K562 (cell line): ENCODE data around the gene SDK1. TPM values are rescaled to one million over a fixed set of nuclear protein-coding genes. Genes with fewer than 3 reads are reported as not detected.

Source experiments
- ATAC-seq: fragments of 200-7000 bp; cut with Tn5 transposase; 3 replicates; pipeline ENCODE4 v1.9.1; 2020; ENCODE audit warnings: moderate library complexity
- BruUV-seq: library from RNA; stranded (reverse); fragments of 400-500 nt; replicated peaks from 2 replicates; lab custom pipeline; 2021; lab: Mats Ljungman, UMichigan
- CTCF ChIA-PET: fragments of 300-600 bp; formaldehyde crosslinking; extraction: SDS; loops from one replicate; lab custom pipeline; 2021; ENCODE audit warnings: low intra/inter-chr PET ratio; lab: Yijun Ruan, JAX
- POLR2A ChIA-PET: fragments of 300-600, 350-650 bp; sonication (Branson Sonifier 250); formaldehyde crosslinking; extraction: SDS; loops from one replicate; lab custom pipeline; 2021; ENCODE audit warnings: antibody characterized with exemption, inconsistent platforms; lab: Yijun Ruan, JAX
- DNase-seq, 4 experiments: peaks; one replicate each; pipeline versions ENCODE4 v3.0.0 to v3.0.0-alpha.2; 2011 to 2018; ENCODE audit warnings: low spot score in 3 of 4, mixed read lengths in 3 of 4; ENCODE audit errors: extremely low read depth in 1 of 4
- FAIRE-seq: peaks from 2 replicates; lab custom pipeline; 2011; peaks lifted over from hg19 to GRCh38; lab: Jason Lieb, UNC
- H2AFZ ChIP-seq: 2 replicates; pipeline ENCODE4 v1.6.0; 2011; ENCODE audit warnings: low read depth, low read length, control low read depth, inconsistent platforms
- H3K27ac ChIP-seq: fragments of 200-600 bp; 3 replicates; pipeline ENCODE4 v1.8.0; 2011; ENCODE audit warnings: low read depth, mild to moderate bottlenecking, control low read depth, inconsistent platforms, low read length, moderate library complexity, mixed read lengths; ENCODE audit errors: extremely low read depth
- H3K27me3 ChIP-seq, 2 experiments: fragments of 300-600 bp in 1 of 2; 2 replicates in 1 of 2; 3 replicates in 1 of 2; pipeline versions ENCODE4 v1.6.0 to v1.8.0; 2011; ENCODE audit warnings: inconsistent platforms in 2 of 2, low read length in 2 of 2, mild to moderate bottlenecking in 1 of 2, mixed read lengths in 1 of 2, moderate library complexity in 1 of 2; ENCODE audit not compliant: control insufficient read depth in 2 of 2, insufficient read depth in 2 of 2
- H3K36me3 ChIP-seq: fragments of 300-600 bp; 3 replicates; pipeline ENCODE4 v1.8.0; 2011; ENCODE audit warnings: mild to moderate bottlenecking, low read length, inconsistent platforms; ENCODE audit not compliant: control insufficient read depth, insufficient read depth
- H3K4me1 ChIP-seq, 2 experiments: fragments of 200-600 bp in 1 of 2; replicated peaks in 1 of 2; 2 replicates in 1 of 2; 3 replicates in 1 of 2; pipeline versions ENCODE4 v1.5.1 to v1.8.0; 2011; ENCODE audit warnings: inconsistent platforms in 2 of 2, low read length in 2 of 2, mild to moderate bottlenecking in 1 of 2, mixed read lengths in 1 of 2, moderate library complexity in 1 of 2; ENCODE audit not compliant: control insufficient read depth in 2 of 2, insufficient read depth in 2 of 2
- H3K4me2 ChIP-seq: 2 replicates; pipeline ENCODE4 v1.6.1; 2011; ENCODE audit warnings: low read length, control low read depth, inconsistent platforms, mixed read lengths; ENCODE audit not compliant: insufficient read depth
- H3K4me3 ChIP-seq: fragments of 200-600 bp; sonication (generic), shearing (Covaris generic); 2 replicates; pipeline ENCODE4 v1.5.1; 2016; ENCODE audit warnings: control low read depth, inconsistent platforms
- H3K79me2 ChIP-seq: fragments of 200-600 bp; 3 replicates; pipeline ENCODE4 v1.8.0; 2011; ENCODE audit warnings: low read length, inconsistent platforms; ENCODE audit not compliant: control insufficient read depth, insufficient read depth
- H3K9ac ChIP-seq, 2 experiments: 2 replicates each; pipeline versions ENCODE4 v1.6.0 to v1.6.1; 2011; ENCODE audit warnings: low read depth in 2 of 2, low read length in 2 of 2, control low read depth in 1 of 2, inconsistent platforms in 1 of 2, mild to moderate bottlenecking in 1 of 2, mixed read lengths in 1 of 2; ENCODE audit not compliant: insufficient read depth in 1 of 2
- H3K9me1 ChIP-seq: one replicate; pipeline ENCODE4 v1.6.0; 2011; ENCODE audit warnings: inconsistent platforms, mild to moderate bottlenecking, low read length, moderate library complexity; ENCODE audit not compliant: control insufficient read depth, insufficient read depth
- H3K9me3 ChIP-seq: replicated peaks from 2 replicates; pipeline ENCODE4 v1.5.1; 2011; ENCODE audit warnings: low read depth, low read length, inconsistent platforms; ENCODE audit not compliant: control insufficient read depth, insufficient read depth
- H4K20me1 ChIP-seq: replicated peaks from 2 replicates; pipeline ENCODE4 v1.6.1; 2011; ENCODE audit warnings: low read length, inconsistent platforms, mixed read lengths; ENCODE audit not compliant: control insufficient read depth, insufficient read depth
- BRF2 ChIP-seq: IDR thresholded peaks from 3 replicates; pipeline ENCODE4 v1.6.1; 2011; ENCODE audit warnings: borderline replicate concordance, mild to moderate bottlenecking; ENCODE audit not compliant: insufficient read length, insufficient read depth
- CHAMP1 ChIP-seq: fragments of 450-650 bp; IDR thresholded peaks from 2 replicates; pipeline ENCODE4 v1.6.1; 2016; ENCODE audit warnings: mild to moderate bottlenecking
- COPS2 ChIP-seq: fragments of 450-650 bp; conservative IDR thresholded peaks from 2 replicates; pipeline ENCODE4 v1.6.1; 2016; ENCODE audit warnings: mild to moderate bottlenecking, moderate library complexity
- CUX1 ChIP-seq: fragments of 200-800 bp; sonication (Bioruptor generic); IDR thresholded peaks from 2 replicates; pipeline ENCODE4 v1.6.1; 2016; ENCODE audit warnings: missing genetic modification characterization, missing compliant biosample characterization
- ETV5 ChIP-seq: sonication (generic); formaldehyde crosslinking; IDR thresholded peaks from 2 replicates; pipeline ENCODE4 v1.4.0; 2020; ENCODE audit warnings: low read depth, mild to moderate bottlenecking, missing genetic modification reagents
- HDAC2 ChIP-seq: fragments of 450-650 bp; IDR thresholded peaks from 2 replicates; pipeline ENCODE4 v1.6.1; 2016; ENCODE audit warnings: mild to moderate bottlenecking
- L3MBTL2 ChIP-seq: fragments of 450-650 bp; IDR thresholded peaks from 2 replicates; pipeline ENCODE4 v1.6.1; 2016; ENCODE audit warnings: mild to moderate bottlenecking, moderate library complexity
- NKRF ChIP-seq: fragments of 450-650 bp; IDR thresholded peaks from 2 replicates; pipeline ENCODE4 v1.6.1; 2016; ENCODE audit warnings: borderline replicate concordance
- THRB ChIP-seq: fragments of 450-650 bp; formaldehyde crosslinking; conservative IDR thresholded peaks from 2 replicates; pipeline ENCODE4 v1.4.0; 2022; ENCODE audit warnings: mild to moderate bottlenecking, missing genetic modification characterization
- ZNF174 ChIP-seq: fragments of 250-450 bp; sonication (Bioruptor Pico); IDR thresholded peaks from 2 replicates; pipeline ENCODE4 v1.4.0; 2020; ENCODE audit warnings: mild to moderate bottlenecking
- WGBS: fragments of 100-300 bp; shearing (Covaris generic); methylation state at CpG from one replicate; pipeline ENCODE4 v1.1.6; 2016; ENCODE audit warnings: low coverage, mixed read lengths; ENCODE audit not compliant: insufficient coverage; ENCODE audit errors: missing lambda C conversion rate; 5-methylcytosine and 5-hydroxymethylcytosine counted together
- in situ Hi-C: fragments of 300-500 bp; cut with MboI; formaldehyde crosslinking; loops from 4 replicates; pipeline ENCODE4 v1.15.0; 2018; ENCODE audit warnings: inconsistent platforms, mixed read lengths
- intact Hi-C: fragments of 100-400 bp; cut with micrococcal nuclease; formaldehyde crosslinking; loops from 2 replicates; pipeline ENCODE4 v1.14.2; 2022
- polyA plus RNA-seq, 8 experiments: library from polyadenylated mRNA; depleted of rRNA in 4 of 8; stranded (reverse) in 5 of 8; unstranded in 3 of 8; fragments of >200 nt; fragmentation: Nextera tagmentation in 2 of 8; fragmentation: Illumina TruSeq in 1 of 8; extraction: Ambion mirVana in 2 of 8; extraction: Trizol in 1 of 8; gene quantifications; 2 replicates each; pipeline versions ENCODE4 v1.2.1 to v1.2.3, GENCODE V29; 2011 to 2014; ENCODE audit warnings: inconsistent platforms in 1 of 8, missing spikeins in 1 of 8
- total RNA-seq, 7 experiments: library from RNA; depleted of rRNA in 6 of 7; stranded (reverse); fragments of >200 nt in 6 of 7; fragmentation: Illumina TruSeq in 2 of 7; extraction: Trizol in 2 of 7; gene quantifications; 2 replicates each; pipeline versions ENCODE4 v1.2.1 to v1.2.3, GENCODE V29; 2011 to 2021; ENCODE audit warnings: low replicate concordance in 1 of 7

SDK1 gene
- total and polyA plus RNA-seq, 9 of the 15 experiments (the other 6 are each of a cell fraction or from before 2014, with no cell fraction given), result 0.16 TPM; not detected in 8

- FAIRE-seq (no peak), ATAC-seq (no peak), DNase-seq (no peak)
- intact Hi-C loops (no loop called here), in situ Hi-C loops (no loop called here)
- Histone ChIP-seq H3K27ac (no peak overlapping the region), H2AFZ (no peak overlapping the region), H3K36me3 (no peaks in the 10 kb centered on the region), H3K79me2 (no peaks in the 10 kb centered on the region), H3K4me1 (no peaks in the 10 kb centered on the region), H3K9me3 (no peaks in the 10 kb centered on the region), H3K9me1 (no peaks in the 10 kb centered on the region), H3K27me3 (peaks cover 2 to 46% of the 10 kb centered on the region in 2 experiments; a peak in 3 of 5 replicates), H3K9ac (no peak overlapping the region), H3K4me3 (no peak overlapping the region), H4K20me1 (no peaks in the 10 kb centered on the region), H3K4me2 (no peak overlapping the region)
- ChIA-PET CTCF (no interaction called here), POLR2A (interaction anchor here (0.5 to 0.7 kb wide), 2 partner anchors 267 to 858 kb away, joined by 3 read pairs; no protein-coding TSS in a partner anchor)
- no TSS peak for BruUV-seq
- WGBS, result 0% methylated on average over 11 of the region's 11 CpGs
- no peak for TF ChIP-seq BRF2
- TF ChIP-seq COPS2, result no peak
- TF ChIP-seq CHAMP1, result no peak
- TF ChIP-seq ZNF174 (CRISPR knock-in tag), result no peak
- no peak for TF ChIP-seq THRB
- no peak for TF ChIP-seq L3MBTL2
- no peak for TF ChIP-seq ETV5 (CRISPR knock-in tag)
- no peak for TF ChIP-seq CUX1
- TF ChIP-seq HDAC2, result no peak
- TF ChIP-seq NKRF, result no peak
Measured at GRCh38 chr7:3989723-3990122, 688.7 kb downstream of the SDK1 start.
